T47D (cell line): ENCODE results near the gene LDLRAD4.

Experiments used
- DNase-seq, 2 experiments: peaks; one replicate each; pipeline versions ENCODE4 v3.0.0 to v3.0.0-alpha.2; 2011 to 2012; ENCODE audit warnings: low read depth in 1 of 2, low spot score in 1 of 2
- JUND ChIP-seq: IDR thresholded peaks from 2 replicates; pipeline ENCODE4 v1.6.1; 2012; ENCODE audit warnings: low read depth
- in situ Hi-C: cut with HindIII; loops from 2 replicates; pipeline ENCODE4 v1.10.0; 2016; ENCODE audit warnings: low sequenced_read_pairs, low pct_unique_long_range_greater_than_20kb

LDLRAD4 gene

GRCh38 chr18:13295894-13296293, 77.3 kb downstream of the LDLRAD4 start:
- no peak for DNase-seq
- no peak for TF ChIP-seq JUND
- in situ Hi-C loops = no loop called here

DNA sequence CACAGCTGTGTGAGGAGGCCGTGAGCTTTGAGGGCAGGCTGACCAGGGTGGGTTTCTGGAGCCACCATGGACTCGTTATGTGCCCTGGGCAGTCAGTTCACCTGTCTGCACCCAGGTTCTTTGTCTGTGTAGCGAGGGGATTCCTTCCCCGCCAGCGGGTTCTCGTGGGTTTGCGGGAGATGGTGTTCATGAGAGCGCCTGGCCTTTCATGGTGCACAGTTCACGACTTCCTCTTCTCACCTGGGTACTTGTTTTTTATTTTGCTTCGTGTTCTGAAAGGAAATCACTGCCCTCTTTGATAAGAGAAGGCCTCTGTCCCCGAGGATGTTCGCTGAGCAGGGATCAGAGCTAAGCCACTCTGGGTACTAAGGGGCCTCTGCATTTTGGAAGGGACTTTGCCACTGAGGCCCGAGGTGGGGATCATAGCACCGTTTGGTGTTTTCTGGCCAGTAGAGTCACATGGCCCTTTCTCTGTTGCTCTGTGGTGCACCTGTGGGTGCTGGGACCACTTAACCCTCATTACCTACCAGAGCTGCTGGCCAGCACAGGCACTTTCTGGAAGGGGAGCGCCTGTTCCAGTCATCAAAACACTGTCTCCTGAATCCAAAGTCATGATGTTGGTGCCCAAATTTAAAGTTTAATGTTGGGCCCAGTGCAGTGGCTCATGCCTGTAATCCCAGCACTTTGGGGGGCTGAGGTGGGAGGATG, 78.5 kb downstream of the LDLRAD4 start:
- in situ Hi-C loops = no loop called here
- no peak for TF ChIP-seq JUND
- DNase-seq = no peak

DNA sequence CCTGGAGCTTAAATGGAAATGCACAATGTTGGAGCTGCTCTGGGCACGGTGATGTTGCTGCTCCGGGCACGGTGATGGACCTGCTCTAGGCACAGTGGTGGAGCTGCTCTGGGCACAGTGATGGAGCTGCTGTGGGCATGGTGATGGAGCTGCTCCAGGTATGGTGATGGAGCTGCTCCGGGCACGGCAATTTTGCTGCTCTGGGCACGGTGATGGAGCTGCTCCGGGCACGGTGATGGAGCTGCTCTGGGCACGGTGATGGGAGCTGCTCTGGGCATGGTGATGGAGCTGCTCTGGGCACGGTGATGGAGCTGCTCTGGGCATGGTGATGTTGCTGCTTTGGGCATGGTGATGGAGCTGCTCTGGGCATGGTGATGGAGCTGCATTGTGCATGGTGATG, 79.7 kb downstream of the LDLRAD4 start:
- no peak for DNase-seq
- in situ Hi-C loops = no loop called here
- TF ChIP-seq JUND = no peak

GRCh38 chr18:13300029-13300428, 81.5 kb downstream of the LDLRAD4 start:
- no peak for DNase-seq
- in situ Hi-C loops = no loop called here

DNA sequence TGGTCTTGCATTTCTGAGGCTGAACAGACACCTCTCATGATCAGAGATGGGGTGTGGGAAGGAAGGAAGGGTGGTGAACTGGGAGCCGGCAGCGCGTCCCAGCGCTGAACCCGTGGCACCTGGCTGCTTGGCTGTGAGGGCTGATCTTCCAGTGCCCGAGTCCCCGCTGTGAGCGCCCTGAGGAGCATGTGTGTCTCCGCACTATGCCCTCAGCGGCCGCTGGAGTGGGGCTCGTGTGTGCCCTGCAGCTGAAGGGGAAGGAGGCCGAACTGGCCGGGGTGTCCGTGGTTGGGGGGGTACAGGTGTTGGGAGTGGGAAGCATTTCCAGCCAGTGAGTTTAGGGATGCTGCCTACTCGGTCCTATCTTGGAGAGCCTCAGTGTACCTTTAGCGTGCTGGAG, 82.2 kb downstream of the LDLRAD4 start:
- TF ChIP-seq JUND = no peak
- DNase-seq = no peak
- in situ Hi-C loops = no loop called here

More at GRCh38 chr18:13300029-13300428, 81.5 kb downstream of the LDLRAD4 start:
- no peak for TF ChIP-seq JUND

DNA sequence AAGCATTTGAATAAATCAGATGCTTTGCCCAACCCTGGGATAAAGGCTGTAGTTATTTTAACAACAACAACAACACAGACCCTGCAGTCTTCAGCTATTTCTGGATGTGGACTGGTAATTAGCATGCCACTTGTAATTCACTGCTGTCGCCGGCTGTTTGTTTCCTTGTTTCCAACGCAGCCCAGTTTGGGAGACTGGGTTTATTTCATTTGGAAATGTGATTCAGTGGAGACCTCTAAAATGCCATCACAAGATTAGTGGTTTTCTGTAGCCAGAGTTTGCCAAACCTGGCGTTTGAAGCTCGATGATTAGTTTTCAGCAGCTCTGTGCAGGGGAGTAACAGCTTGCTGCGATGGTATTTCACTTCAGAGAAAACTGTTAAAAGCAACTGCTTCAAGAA, 83.5 kb downstream of the LDLRAD4 start:
- no peak for TF ChIP-seq JUND
- in situ Hi-C loops = no loop called here

DNA sequence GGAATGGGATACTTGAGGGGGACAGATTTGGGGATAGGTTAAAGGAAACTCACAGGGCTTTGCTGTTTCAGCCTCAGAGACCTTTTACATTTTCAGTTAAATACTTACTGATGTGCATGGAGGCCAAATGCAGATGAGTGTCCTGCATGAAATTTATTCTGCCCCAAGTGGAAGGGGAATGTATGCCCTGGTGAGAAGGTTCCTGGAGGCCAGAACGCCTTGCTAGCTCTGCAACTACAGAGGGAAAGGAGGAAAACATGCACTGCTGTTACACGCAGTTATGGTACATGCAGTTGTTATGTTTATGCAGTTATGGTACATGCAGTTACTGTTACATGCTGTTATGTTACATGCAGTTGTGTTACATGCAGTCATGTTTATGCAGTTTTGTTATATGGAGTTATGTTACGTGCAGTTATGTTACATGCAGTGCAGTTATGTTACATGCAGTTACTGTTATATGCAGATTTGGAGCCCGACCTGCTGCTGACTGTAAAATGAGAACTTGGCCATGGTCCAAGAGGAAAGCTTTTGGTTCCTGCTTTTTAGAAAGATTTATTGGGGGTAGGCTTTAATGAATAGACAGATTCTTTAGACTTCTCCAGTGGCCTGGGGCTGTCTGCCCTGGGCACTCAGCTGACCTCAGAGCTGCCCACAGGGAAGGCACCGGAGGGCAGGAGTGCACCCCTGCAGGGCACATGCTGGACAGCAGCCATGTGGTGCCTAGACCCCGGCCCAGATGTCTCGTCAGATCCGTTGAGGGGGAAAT, 84.1 kb downstream of the LDLRAD4 start:
- TF ChIP-seq JUND = no peak
- DNase-seq = peak; percentile 13 to 23
- in situ Hi-C loops = no loop called here

More for the DNA sequence above, 83.5 kb downstream of the LDLRAD4 start:
- no peak for DNase-seq

DNA sequence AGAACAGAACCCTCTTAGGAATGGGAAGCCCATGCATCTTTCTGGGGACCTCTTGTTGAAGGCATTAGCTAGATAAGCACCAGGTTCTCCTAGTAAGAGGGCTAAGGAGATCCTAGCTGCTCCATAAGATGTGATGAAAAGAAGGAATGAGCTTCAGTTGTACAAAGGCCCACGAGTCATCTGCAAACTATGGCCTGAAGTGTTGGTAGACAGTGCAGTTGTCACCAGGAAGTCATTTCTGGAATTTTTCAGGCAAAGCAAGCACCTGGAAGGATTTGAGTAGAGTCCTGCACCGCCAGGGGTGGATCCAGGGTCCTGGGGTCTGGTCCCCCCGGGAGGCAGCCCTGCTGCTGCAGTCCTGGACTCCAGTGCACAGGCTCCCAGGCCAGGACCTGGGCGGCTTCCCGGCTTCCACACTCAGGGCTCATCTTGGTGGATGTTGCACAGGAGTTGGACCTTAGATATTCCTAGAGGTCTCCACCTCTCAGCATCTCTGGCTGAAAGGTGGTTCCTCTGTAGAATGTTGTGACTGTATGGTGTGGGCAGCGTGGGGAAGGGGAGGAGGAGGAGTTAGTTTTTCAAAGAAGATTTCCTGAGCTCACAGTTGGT, 85.3 kb downstream of the LDLRAD4 start:
- no peak for DNase-seq
- no peak for TF ChIP-seq JUND
- in situ Hi-C loops = no loop called here

GRCh38 chr18:13305301-13305700, 86.7 kb downstream of the LDLRAD4 start:
- TF ChIP-seq JUND = no peak
- no peak for DNase-seq
- in situ Hi-C loops = no loop called here

- TF ChIP-seq JUND = no peak
- no peak for DNase-seq
- in situ Hi-C loops = no loop called here
These were observed 88.0 kb downstream of the LDLRAD4 start for GRCh38 chr18:13306583-13306982.

- in situ Hi-C loops = no loop called here
- no peak for DNase-seq
- no peak for TF ChIP-seq JUND
These were observed 89.8 kb downstream of the LDLRAD4 start for GRCh38 chr18:13308369-13308768.

DNA sequence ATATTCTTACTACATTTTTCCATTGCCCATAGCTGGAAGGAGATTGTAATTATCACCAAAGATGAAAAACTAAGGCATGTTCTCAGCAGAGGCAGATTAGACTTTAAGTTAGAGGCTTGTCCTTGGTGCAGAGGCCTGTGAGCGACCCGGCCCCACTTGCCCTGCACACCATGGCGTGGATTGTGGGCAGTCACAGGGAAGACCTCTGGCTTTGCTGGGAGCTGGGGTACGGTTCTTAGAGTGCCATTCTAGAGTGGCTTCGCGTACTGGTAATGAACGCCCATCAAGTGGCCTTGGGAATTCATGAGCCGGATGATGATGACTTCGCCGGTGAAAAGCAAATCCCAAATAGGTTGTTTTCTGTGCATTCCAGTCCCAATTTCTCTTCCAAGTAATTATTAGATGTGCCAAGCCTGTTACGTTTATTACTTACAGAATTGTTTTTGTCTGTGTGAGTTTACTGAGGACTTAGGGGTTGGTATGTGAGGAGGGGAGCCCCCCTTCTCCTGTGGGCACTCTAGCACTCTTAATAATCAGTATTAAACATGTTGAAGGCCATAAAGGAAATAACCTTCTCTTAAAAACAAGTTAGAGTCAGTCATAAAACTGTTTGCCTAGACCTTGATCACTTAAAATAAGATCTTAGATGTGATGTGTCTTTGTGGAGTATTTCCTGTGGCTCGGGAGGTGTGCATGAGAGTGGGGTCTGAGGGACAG, 90.6 kb downstream of the LDLRAD4 start:
- no peak for TF ChIP-seq JUND
- in situ Hi-C loops = no loop called here
- DNase-seq = no peak
